ENCODE measurements around the gene TRDMT1. TPM values are rescaled to one million over a fixed set of nuclear protein-coding genes. Genes with fewer than 3 reads are reported as not detected.

The TRDMT1 gene
- total RNA-seq, 2 donors from 2014 or later, result 7.3 to 7.5 TPM

DNA sequence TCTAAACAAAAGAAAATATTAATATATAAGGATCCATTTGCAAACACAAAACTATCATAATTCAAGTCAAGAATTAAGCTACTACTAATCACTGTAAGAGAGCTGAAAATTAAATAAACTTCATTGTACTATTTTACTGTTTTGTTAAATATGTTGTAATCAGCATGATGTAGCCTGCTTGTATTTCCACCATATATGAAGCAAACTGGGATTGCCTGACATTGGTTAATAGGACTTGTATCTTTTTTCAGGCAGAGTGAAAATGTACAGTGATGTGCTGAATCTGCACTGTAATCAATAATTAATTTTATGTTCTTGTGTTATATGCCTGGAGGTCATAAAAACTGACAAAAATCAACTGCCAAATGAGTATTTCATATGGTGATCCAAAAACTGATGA lies 25.4 kb downstream of the TRDMT1 start:
- no peaks in the 10 kb centered on the region for H3K4me1 ChIP-seq
- TF ChIP-seq, protein P1, sequence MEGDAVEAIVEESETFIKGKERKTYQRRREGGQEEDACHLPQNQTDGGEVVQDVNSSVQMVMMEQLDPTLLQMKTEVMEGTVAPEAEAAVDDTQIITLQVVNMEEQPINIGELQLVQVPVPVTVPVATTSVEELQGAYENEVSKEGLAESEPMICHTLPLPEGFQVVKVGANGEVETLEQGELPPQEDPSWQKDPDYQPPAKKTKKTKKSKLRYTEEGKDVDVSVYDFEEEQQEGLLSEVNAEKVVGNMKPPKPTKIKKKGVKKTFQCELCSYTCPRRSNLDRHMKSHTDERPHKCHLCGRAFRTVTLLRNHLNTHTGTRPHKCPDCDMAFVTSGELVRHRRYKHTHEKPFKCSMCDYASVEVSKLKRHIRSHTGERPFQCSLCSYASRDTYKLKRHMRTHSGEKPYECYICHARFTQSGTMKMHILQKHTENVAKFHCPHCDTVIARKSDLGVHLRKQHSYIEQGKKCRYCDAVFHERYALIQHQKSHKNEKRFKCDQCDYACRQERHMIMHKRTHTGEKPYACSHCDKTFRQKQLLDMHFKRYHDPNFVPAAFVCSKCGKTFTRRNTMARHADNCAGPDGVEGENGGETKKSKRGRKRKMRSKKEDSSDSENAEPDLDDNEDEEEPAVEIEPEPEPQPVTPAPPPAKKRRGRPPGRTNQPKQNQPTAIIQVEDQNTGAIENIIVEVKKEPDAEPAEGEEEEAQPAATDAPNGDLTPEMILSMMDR (IDR thresholded peaks at IDR 0.05), result no peak
- TF ChIP-seq POLR2A (IDR thresholded peaks at IDR 0.05), result no peak

DNA sequence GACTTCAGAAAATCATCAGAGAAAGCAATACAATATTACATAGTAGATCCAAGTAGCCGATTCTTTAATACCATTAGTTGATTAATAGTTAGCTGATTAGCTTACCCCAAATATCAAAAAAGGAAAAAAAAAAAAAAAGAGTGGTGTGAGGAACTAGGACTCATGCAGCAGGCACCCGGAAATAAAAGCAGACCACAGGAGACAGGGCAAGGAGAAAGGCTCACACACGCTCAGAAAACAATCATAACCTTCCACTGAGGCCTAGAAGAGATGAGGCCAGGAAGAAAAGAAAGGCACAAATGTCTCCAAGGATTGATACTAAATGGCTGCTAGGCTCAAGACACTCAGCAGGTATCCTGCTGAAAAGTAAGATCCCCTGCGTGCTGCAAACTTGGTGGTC lies 25.9 kb downstream of the TRDMT1 start:
- H3K4me1 ChIP-seq, result no peaks in the 10 kb centered on the region
- H3K9me3 ChIP-seq, result no peaks in the 10 kb centered on the region
- no peaks in the 10 kb centered on the region for H3K27me3 ChIP-seq
- 55 to 78% methylated on average over 4 of the region's 4 CpGs for WGBS, 2 donors
- no peaks in the 10 kb centered on the region for H3K36me3 ChIP-seq (replicated peaks in 1 of 2; ENCODE audit: insufficient read depth in 1 of 2, low read depth in 2 of 2)
- no peak for ATAC-seq
- TF ChIP-seq, protein P1 (IDR thresholded peaks at IDR 0.05), result no peak
- no peak for TF ChIP-seq POLR2A (IDR thresholded peaks at IDR 0.05)
- intact Hi-C loops (cut with DNase I), result no loop called here
- H3K4me3 ChIP-seq, result no peak overlapping the region
- H3K27ac ChIP-seq, result no peak overlapping the region
- no peak for DNase-seq

More for the DNA sequence above, 25.4 kb downstream of the TRDMT1 start:
- H3K9me3 ChIP-seq, result no peaks in the 10 kb centered on the region
- intact Hi-C loops (cut with DNase I), result no loop called here
- no peak for ATAC-seq
- no peaks in the 10 kb centered on the region for H3K27me3 ChIP-seq
- no peak overlapping the region for H3K4me3 ChIP-seq
- no peak for DNase-seq
- H3K27ac ChIP-seq, result no peak overlapping the region
- no peaks in the 10 kb centered on the region for H3K36me3 ChIP-seq (replicated peaks in 1 of 2; ENCODE audit: insufficient read depth in 1 of 2, low read depth in 2 of 2)

DNA sequence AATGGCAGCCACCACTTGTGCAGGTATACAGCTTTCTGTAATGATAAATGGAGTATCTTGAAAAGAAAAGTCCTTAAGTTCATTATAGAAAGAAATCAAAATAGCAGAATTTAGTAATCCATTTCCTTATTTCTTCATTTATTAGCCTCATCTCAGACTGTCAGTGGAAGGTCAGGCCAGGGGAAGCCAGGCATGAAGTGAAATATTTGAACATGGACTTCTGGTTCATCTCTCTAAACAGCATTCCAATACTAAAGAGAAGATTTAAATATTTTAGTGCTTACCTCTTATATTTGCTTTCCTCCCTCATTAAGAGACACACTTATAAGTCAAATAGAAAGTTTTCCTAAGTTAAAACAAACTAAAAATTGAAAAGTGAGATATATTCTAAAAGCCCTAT lies 26.8 kb downstream of the TRDMT1 start:
- H3K27ac ChIP-seq, result no peak overlapping the region
- no peak overlapping the region for H3K4me3 ChIP-seq
- DNase-seq (no peak), ATAC-seq (no peak)
- H3K4me1 ChIP-seq, result no peaks in the 10 kb centered on the region
- TF ChIP-seq POLR2A (IDR thresholded peaks at IDR 0.05), result no peak
- TF ChIP-seq, protein P1 (IDR thresholded peaks at IDR 0.05), result no peak
- no peaks in the 10 kb centered on the region for H3K9me3 ChIP-seq
- H3K27me3 ChIP-seq, result no peaks in the 10 kb centered on the region
- intact Hi-C loops (cut with DNase I), result no loop called here
- no peaks in the 10 kb centered on the region for H3K36me3 ChIP-seq (replicated peaks in 1 of 2; ENCODE audit: insufficient read depth in 1 of 2, low read depth in 2 of 2)

DNA sequence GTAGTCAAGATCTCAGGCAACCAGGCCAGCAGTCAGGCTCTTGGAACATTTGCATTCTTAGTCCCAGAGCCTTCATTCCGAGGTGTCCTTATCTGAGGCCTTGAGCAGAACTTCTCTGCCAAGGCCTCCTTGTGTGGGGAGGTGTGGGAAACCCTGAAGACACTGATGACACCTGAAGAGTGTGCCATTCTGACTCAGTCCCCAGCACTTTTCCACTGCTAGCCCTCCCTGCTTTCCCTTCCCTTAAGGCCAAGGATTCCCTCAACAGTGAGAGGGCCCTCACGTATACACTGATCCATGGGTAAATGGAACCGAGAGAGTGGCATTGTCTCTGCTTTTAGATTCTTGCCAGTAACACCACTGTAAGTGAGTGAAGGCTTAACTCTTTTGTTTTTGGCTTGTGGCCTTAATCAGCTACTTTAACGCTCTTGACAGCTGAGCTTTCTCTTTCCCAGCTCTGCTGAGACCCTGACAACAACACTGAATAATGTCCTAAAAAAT lies 30.3 kb downstream of the TRDMT1 start:
- Histone ChIP-seq H3K4me1 (no peaks in the 10 kb centered on the region), H3K36me3 (replicated peaks in 1 of 2; ENCODE audit: insufficient read depth in 1 of 2, low read depth in 2 of 2) (no peaks in the 10 kb centered on the region), H3K4me3 (no peak overlapping the region), H3K27ac (no peak overlapping the region), H3K27me3 (no peaks in the 10 kb centered on the region), H3K9me3 (no peaks in the 10 kb centered on the region)
- no peak for TF ChIP-seq POLR2A (IDR thresholded peaks at IDR 0.05)
- TF ChIP-seq, protein P1 (IDR thresholded peaks at IDR 0.05), result no peak
- DNase-seq (no peak), ATAC-seq (no peak)
- WGBS, 2 donors, result 81 to 83% methylated on average over 4 of the region's 4 CpGs
- intact Hi-C loops (cut with DNase I), result no loop called here

DNA sequence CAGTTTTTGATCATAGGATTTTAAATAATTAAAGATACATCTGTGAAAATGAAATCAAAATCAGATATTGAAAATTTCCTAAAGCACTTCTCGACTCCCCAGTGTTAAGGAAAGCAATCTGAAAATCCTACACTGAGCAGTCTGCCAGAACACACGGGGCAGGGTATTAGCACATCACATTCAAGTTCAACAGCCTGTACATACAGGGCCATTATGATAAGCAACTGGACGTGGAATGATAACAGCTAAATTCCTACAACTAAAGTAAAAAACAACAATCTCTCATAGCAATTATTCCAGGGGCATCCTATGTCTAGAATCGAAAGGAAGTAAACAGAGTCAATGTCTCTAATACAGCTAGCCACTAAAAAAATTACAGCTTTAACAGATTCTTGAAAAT lies 31.7 kb downstream of the TRDMT1 start:
- DNase-seq (no peak), ATAC-seq (no peak)
- no peaks in the 10 kb centered on the region for H3K4me1 ChIP-seq
- no peaks in the 10 kb centered on the region for H3K27me3 ChIP-seq
- no peaks in the 10 kb centered on the region for H3K9me3 ChIP-seq
- no peaks in the 10 kb centered on the region for H3K36me3 ChIP-seq (replicated peaks in 1 of 2; ENCODE audit: insufficient read depth in 1 of 2, low read depth in 2 of 2)
- no peak overlapping the region for H3K27ac ChIP-seq
- H3K4me3 ChIP-seq, result no peak overlapping the region
- intact Hi-C loops (cut with DNase I), result no loop called here
- 57 to 62% methylated on average over 4 of the region's 4 CpGs for WGBS, 2 donors
- TF ChIP-seq, protein P1 (IDR thresholded peaks at IDR 0.05), result no peak
- no peak for TF ChIP-seq POLR2A (IDR thresholded peaks at IDR 0.05)
